Dedifferentiated amniotic fluid mesenchymal stem cell (primary cell): Measurements from ENCODE around the gene PHACTR3.

Source experiments
- DNase-seq: peaks from one replicate; pipeline ENCODE4 v3.0.0-alpha.2; 2016; ENCODE audit errors: extremely low spot score

The PHACTR3 gene

DNA sequence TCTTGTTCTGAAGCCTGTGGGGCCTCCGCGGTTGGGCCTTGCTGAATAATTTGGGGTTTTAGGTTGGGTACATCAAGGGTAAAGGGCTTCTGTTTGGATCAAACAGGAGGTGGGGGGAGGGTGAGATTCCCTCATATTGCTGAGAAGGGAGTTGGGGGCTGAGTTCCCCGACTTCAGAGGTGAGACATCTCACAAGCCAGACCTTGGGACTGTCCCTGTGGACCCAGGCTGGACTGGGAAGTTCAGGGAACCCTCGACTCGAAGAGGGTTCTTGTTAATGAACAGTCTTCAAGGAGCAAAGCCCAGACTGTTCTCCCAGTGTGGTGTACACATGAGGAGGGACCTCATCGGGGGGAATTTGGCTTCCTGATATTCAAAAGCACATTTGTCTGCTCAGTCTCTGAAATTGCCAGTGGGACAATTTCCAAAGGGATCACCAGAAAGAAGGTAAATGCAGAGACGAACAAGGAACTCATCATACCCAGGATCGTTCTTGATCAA lies 210.6 kb downstream of the PHACTR3 start:
- DNase-seq, result no peak

- DNase-seq, result no peak
These were observed 211.9 kb downstream of the PHACTR3 start for GRCh38 chr20:59816146-59816738.

GRCh38 chr20:59817406-59817805 lies 213.1 kb downstream of the PHACTR3 start:
- no peak for DNase-seq

GRCh38 chr20:59817846-59818615 lies 213.7 kb downstream of the PHACTR3 start:
- DNase-seq, result no peak

- DNase-seq, result no peak
These were observed 214.6 kb downstream of the PHACTR3 start for GRCh38 chr20:59818911-59819310.

DNA sequence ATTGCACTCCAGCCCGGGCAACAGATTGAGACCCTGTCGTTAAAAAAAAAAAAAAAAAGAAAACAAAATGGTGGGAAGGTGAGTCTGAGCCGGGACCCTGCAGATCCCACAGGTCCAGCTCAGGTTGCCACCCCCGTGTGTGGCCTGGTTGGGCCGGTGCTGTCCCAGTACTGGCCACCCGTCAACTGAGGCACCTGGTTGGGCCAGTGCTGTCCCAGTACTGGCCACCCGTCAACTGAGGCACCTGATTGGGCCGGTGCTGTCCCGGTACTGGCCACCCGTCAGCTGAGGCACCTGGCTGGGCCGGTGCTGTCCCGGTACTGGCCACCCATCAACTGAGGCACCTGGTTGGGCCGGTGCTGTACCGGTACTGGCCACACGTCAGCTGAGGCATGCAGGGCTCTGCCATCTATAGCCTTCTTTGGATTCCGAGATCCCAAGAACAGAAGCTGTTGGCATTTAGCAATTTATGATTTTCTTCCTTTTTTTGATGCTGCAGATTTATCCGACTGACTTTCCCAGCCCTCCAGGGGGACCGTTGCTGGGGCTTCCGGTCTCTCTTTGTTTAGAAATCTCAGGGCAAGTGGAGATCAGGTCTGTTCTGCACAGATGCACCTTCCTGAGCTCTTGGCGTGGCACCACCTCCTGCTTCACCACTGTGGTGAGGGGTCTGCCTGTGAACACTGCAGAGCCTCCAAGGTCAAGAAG lies 215.3 kb downstream of the PHACTR3 start:
- DNase-seq, result no peak

- no peak for DNase-seq
These were observed 216.1 kb downstream of the PHACTR3 start for GRCh38 chr20:59820204-59821041.

DNA sequence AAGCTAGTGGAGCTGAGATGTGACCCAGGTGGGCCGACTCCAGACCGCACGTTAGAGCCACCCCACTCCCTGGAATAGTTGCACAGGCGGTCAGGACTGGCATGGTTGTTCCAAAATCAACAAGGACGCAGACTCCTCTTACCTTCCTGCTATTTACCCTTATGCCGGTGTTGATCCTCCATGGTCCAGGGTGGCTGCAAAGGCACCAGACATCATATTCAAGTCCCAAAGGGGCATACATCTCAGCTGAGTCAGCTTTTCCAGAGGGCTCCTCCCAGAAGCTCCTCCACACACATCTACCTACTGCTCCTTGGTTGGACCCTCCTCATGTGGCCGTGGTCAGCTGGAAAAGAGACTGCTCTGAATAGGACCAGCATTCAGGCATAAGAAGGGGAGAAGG lies 216.9 kb downstream of the PHACTR3 start:
- DNase-seq, result no peak

- DNase-seq, result no peak
These were observed 217.4 kb downstream of the PHACTR3 start for GRCh38 chr20:59821788-59822187.

- no peak for DNase-seq
These were observed 218.1 kb downstream of the PHACTR3 start for GRCh38 chr20:59822291-59823029.

GRCh38 chr20:59823030-59823423 lies 218.7 kb downstream of the PHACTR3 start:
- no peak for DNase-seq

DNA sequence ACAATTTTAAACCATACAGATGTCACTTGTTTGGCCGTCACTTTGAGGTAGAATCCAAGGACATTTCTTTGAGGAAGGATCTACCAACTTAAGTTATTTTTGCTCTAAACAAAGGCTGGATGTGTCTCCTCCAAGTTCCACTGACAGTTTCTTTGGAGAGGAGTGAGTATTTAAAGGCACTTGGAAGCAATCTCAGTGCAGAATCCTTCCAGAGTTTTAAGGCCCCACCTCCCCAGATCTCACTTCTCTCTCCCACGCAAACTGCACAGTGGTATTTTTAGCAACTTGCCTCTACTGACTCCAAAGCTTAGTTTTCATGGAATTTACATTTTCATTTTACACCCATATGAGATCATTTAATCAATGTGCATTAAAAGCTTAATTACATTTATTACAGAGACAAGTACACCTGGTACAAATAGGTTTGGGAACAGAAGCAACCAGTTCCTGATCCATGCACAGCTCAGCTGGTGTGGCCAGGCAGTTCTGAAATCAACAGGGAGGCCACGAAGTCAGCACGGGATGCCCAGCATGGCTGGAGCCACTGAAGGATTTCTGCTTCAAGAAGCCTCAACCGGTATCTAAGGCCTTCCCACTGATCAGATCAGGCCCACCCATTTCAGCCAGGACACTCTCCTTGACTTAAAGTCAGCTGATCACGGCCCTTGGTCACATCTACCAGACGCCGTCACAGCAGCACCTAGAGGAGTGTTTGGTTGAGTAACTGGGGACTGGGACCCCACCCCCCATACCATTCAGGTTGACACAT lies 219.3 kb downstream of the PHACTR3 start:
- DNase-seq, result no peak

GRCh38 chr20:59824711-59825562 lies 220.6 kb downstream of the PHACTR3 start:
- DNase-seq, result no peak

GRCh38 chr20:59825563-59825920 lies 221.2 kb downstream of the PHACTR3 start:
- no peak for DNase-seq

GRCh38 chr20:59825944-59826759 lies 221.8 kb downstream of the PHACTR3 start:
- no peak for DNase-seq

DNA sequence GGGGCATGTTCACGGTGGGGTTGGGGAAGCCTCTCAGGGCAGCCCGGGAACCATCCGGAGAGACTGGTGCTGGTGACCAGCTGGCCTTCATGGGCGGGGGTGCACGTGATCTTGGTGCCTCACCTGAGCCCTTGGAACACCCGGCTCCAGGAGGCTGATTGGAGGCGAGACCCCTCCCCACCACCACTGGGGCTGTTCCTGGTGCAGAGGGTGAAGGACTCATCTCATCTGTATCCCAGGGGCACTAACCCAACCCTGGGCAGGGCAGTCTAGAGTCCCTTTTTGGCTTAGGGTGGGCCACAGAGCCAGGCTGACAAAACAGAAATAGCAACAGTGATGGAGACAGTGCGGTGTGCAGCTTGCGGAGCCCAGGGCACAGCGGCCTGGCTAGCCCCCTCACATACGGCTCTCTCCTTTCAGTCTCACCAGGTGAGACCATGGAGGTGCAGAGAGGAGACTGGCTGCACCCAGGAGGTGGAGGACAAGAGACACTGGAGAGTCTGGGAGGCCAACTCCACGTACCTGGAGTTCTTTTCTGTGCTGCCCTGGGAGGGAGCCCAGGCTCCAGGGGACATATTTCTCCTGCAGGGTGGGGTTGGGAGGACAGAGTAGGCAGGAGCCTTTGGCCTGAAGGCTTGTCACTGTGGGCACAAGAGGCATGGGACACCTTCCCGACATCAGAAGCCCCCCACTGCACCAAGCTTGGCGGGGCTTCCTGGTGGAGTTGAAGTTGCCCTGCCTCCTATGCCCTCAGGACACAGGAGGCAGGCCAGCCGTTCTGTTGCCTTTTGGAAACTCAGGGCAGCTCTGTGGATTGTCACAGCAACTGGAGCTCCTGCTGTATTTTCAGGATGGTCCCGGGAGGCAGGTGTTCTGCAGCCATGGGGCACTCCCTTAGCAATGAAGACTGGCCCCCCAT lies 223.1 kb downstream of the PHACTR3 start:
- no peak for DNase-seq
